H1 (cell line): ENCODE measurements around the gene TMEM209. TPM values are rescaled to one million over a fixed set of nuclear protein-coding genes. Genes with fewer than 3 reads are reported as not detected.
"Not testable (repeated sequence)": the region's sequence is repeated elsewhere in the genome, so short reads cannot be mapped to it uniquely, and the experiment has no call there.

ENCODE experiments used
- CTCF ChIA-PET: fragments of 300-600 bp; sonication (Branson Sonifier 250); formaldehyde crosslinking; loops from one replicate; lab custom pipeline; 2021; ENCODE audit not compliant: partially characterized antibody; lab: Charles Lee
- POLR2A ChIA-PET: fragments of 300-600 bp; sonication (Branson Sonifier 250); formaldehyde crosslinking; loops from one replicate; lab custom pipeline; 2021; ENCODE audit warnings: inconsistent platforms; ENCODE audit not compliant: partially characterized antibody; lab: Charles Lee
- DNase-seq, 2 experiments: peaks; one replicate each; pipeline versions ENCODE4 v3.0.0 to v3.0.0-alpha.2; 2010 to 2022; ENCODE audit warnings: low spot score in 2 of 2, low read depth in 1 of 2, mixed read lengths in 1 of 2
- FAIRE-seq: peaks from 2 replicates; lab custom pipeline; 2011; peaks lifted over from hg19 to GRCh38; lab: Jason Lieb, UNC
- H2AFZ ChIP-seq: 2 replicates; pipeline ENCODE4 v1.8.1; 2012; ENCODE audit warnings: low read length, inconsistent platforms
- H2AK5ac ChIP-seq: 2 replicates; pipeline ENCODE4 v1.6.1; 2013; ENCODE audit warnings: low read depth, low read length
- H2BK120ac ChIP-seq: replicated peaks from 2 replicates; pipeline ENCODE3; 2013; ENCODE audit warnings: low read depth, low read length, inconsistent platforms
- H2BK12ac ChIP-seq: 2 replicates; pipeline ENCODE4 v1.6.1; 2013; ENCODE audit warnings: low read depth, low read length
- H2BK15ac ChIP-seq: 2 replicates; pipeline ENCODE4 v1.6.1; 2013; ENCODE audit warnings: low read length
- H2BK20ac ChIP-seq: 2 replicates; pipeline ENCODE4 v1.6.1; 2013; ENCODE audit warnings: low read length
- H2BK5ac ChIP-seq: 2 replicates; pipeline ENCODE4 v1.6.1; 2013; ENCODE audit warnings: low read depth, low read length
- H3K14ac ChIP-seq: 2 replicates; pipeline ENCODE4 v1.6.1; 2013; ENCODE audit warnings: inconsistent platforms; ENCODE audit not compliant: insufficient read length
- H3K18ac ChIP-seq: 2 replicates; pipeline ENCODE4 v1.6.1; 2013; ENCODE audit warnings: low read length; ENCODE audit errors: extremely low read depth
- H3K23ac ChIP-seq: 2 replicates; pipeline ENCODE4 v1.6.1; 2013; ENCODE audit warnings: inconsistent platforms; ENCODE audit not compliant: insufficient read length
- H3K23me2 ChIP-seq: 2 replicates; pipeline ENCODE4 v1.6.1; 2013; ENCODE audit warnings: low read depth, low read length
- H3K27ac ChIP-seq: 2 replicates; pipeline ENCODE4 v1.6.1; 2011; ENCODE audit warnings: low read depth, low read length, inconsistent platforms
- H3K27me3 ChIP-seq, 4 experiments: replicated peaks in 1 of 4; 1 replicate in 1 of 4; 2 replicates in 3 of 4; pipeline versions ENCODE4 v1.6.1 to v1.8.1; 2011 to 2013; ENCODE audit warnings: low read length in 3 of 4, mild to moderate bottlenecking in 3 of 4, inconsistent platforms in 2 of 4, mixed read lengths in 2 of 4, moderate library complexity in 1 of 4; ENCODE audit not compliant: control insufficient read depth in 3 of 4, insufficient read depth in 3 of 4; ENCODE audit errors: extremely low read depth in 1 of 4
- H3K36me3 ChIP-seq, 4 experiments: 2 replicates each; pipeline versions ENCODE4 v1.6.1 to v1.8.1; 2011 to 2013; ENCODE audit warnings: mild to moderate bottlenecking in 4 of 4, low read length in 3 of 4, moderate library complexity in 2 of 4, control low read depth in 1 of 4, inconsistent platforms in 1 of 4; ENCODE audit not compliant: insufficient read depth in 4 of 4, control insufficient read depth in 2 of 4
- H3K4ac ChIP-seq: replicated peaks from 2 replicates; pipeline ENCODE3; 2013; ENCODE audit warnings: low read length, low read depth, mixed read lengths, inconsistent platforms; ENCODE audit not compliant: insufficient read length
- H3K4me1 ChIP-seq, 4 experiments: replicated peaks in 1 of 4; 1 replicate in 1 of 4; 2 replicates in 3 of 4; pipeline versions ENCODE4 v1.6.1 to v1.8.1; 2011 to 2013; ENCODE audit warnings: low read length in 3 of 4, inconsistent platforms in 2 of 4, mixed read lengths in 1 of 4; ENCODE audit not compliant: insufficient read depth in 4 of 4, control insufficient read depth in 3 of 4
- H3K4me2 ChIP-seq, 2 experiments: 2 replicates each; pipeline versions ENCODE4 v1.6.1 to v1.8.1; 2011 to 2013; ENCODE audit warnings: low read depth in 2 of 2, low read length in 2 of 2, control low read depth in 1 of 2, inconsistent platforms in 1 of 2, mild to moderate bottlenecking in 1 of 2; ENCODE audit not compliant: insufficient read depth in 1 of 2
- H3K4me3 ChIP-seq, 4 experiments: fragments of 200-600, 300-600 bp in 1 of 4; sonication (generic), shearing (Covaris generic), sonication (Bioruptor Twin) in 1 of 4; 2 replicates each; pipeline versions ENCODE4 v1.5.1 to v1.8.1; 2011 to 2016; ENCODE audit warnings: low read length in 4 of 4, low read depth in 3 of 4, control low read depth in 2 of 4, inconsistent platforms in 2 of 4, mild to moderate bottlenecking in 2 of 4, mixed read lengths in 1 of 4, moderate library complexity in 1 of 4; ENCODE audit not compliant: insufficient read depth in 2 of 4; ENCODE audit errors: extremely low read depth in 1 of 4
- H3K56ac ChIP-seq: replicated peaks from 2 replicates; pipeline ENCODE3; 2013; ENCODE audit warnings: low read depth, mild to moderate bottlenecking, mixed read lengths, low read length, inconsistent platforms; ENCODE audit not compliant: insufficient read length
- H3K79me1 ChIP-seq: 2 replicates; pipeline ENCODE4 v1.6.1; 2013; ENCODE audit warnings: low read depth, low read length, control low read depth
- H3K79me2 ChIP-seq, 2 experiments: 2 replicates each; pipeline versions ENCODE4 v1.6.1 to v1.8.1; 2012 to 2013; ENCODE audit warnings: low read length in 2 of 2, mild to moderate bottlenecking in 2 of 2, inconsistent platforms in 1 of 2; ENCODE audit not compliant: insufficient read depth in 2 of 2, control insufficient read depth in 1 of 2
- H3K9ac ChIP-seq, 4 experiments: replicated peaks in 1 of 4; 1 replicate in 1 of 4; 2 replicates in 3 of 4; pipeline versions ENCODE4 v1.6.1 to v1.8.1; 2011 to 2013; ENCODE audit warnings: low read depth in 3 of 4, low read length in 3 of 4, control low read depth in 2 of 4, mild to moderate bottlenecking in 2 of 4, moderate library complexity in 2 of 4, inconsistent platforms in 1 of 4; ENCODE audit errors: extremely low read depth in 1 of 4
- H3K9me3 ChIP-seq, 2 experiments: 2 replicates each; pipeline versions ENCODE4 v1.6.1 to v1.8.1; 2012 to 2013; ENCODE audit warnings: mild to moderate bottlenecking in 2 of 2, moderate library complexity in 2 of 2, control low read depth in 1 of 2, inconsistent platforms in 1 of 2, low read depth in 1 of 2, low read length in 1 of 2, mixed read lengths in 1 of 2; ENCODE audit not compliant: insufficient read depth in 2 of 2
- H4K20me1 ChIP-seq, 2 experiments: replicated peaks in 1 of 2; 2 replicates each; pipeline versions ENCODE3 to v1.8.1; 2011 to 2013; ENCODE audit warnings: inconsistent platforms in 2 of 2, low read length in 2 of 2, mild to moderate bottlenecking in 1 of 2; ENCODE audit not compliant: insufficient read depth in 2 of 2, control insufficient read depth in 1 of 2
- H4K5ac ChIP-seq: 2 replicates; pipeline ENCODE4 v1.6.1; 2013; ENCODE audit warnings: low read length, low read depth, mixed read lengths, inconsistent platforms; ENCODE audit not compliant: insufficient read length
- H4K8ac ChIP-seq: 2 replicates; pipeline ENCODE4 v1.8.0; 2013; ENCODE audit warnings: mild to moderate bottlenecking, moderate library complexity, low read length, inconsistent platforms; ENCODE audit not compliant: insufficient read depth; ENCODE audit errors: extremely low read depth
- H4K91ac ChIP-seq: replicated peaks from 2 replicates; pipeline ENCODE3; 2013; ENCODE audit warnings: low read length, mixed read lengths, inconsistent platforms; ENCODE audit not compliant: insufficient read length
- GABPA ChIP-seq: IDR thresholded peaks from 2 replicates; pipeline ENCODE4 v1.6.1; 2011; ENCODE audit warnings: mild to moderate bottlenecking, low read length, moderate library complexity, borderline replicate concordance; ENCODE audit not compliant: insufficient read depth
- JUND ChIP-seq: IDR thresholded peaks from 2 replicates; pipeline ENCODE4 v1.6.1; 2011; ENCODE audit warnings: mild to moderate bottlenecking, improper control_type of control experiment, low read length
- SP4 ChIP-seq: IDR thresholded peaks from 2 replicates; pipeline ENCODE4 v1.6.1; 2012; ENCODE audit warnings: low read length, inconsistent platforms
- SUZ12 ChIP-seq: fragments of 200-600 bp; sonication (generic); IDR thresholded peaks from 2 replicates; pipeline ENCODE4 v1.6.1; 2012; ENCODE audit warnings: mild to moderate bottlenecking, inconsistent platforms, low read length, moderate library complexity, mixed read lengths
- WGBS, 2 experiments: shearing (Covaris generic) in 1 of 2; methylation state at CpG; one replicate each; pipeline versions ENCODE4 v1.1.6 to v1.1.7; 2013 to 2015; ENCODE audit warnings: low lambda C conversion rate in 2 of 2, mixed read lengths in 2 of 2, inconsistent platforms in 1 of 2, low coverage in 1 of 2, missing lambda C conversion rate in 1 of 2; ENCODE audit not compliant: insufficient replicate concordance in 2 of 2, insufficient coverage in 1 of 2, insufficient read length in 1 of 2; ENCODE audit errors: extremely low coverage in 1 of 2, missing lambda C conversion rate in 1 of 2; 5-methylcytosine and 5-hydroxymethylcytosine counted together
- polyA plus RNA-seq, 7 experiments: library from polyadenylated mRNA; depleted of rRNA in 3 of 7; stranded (reverse) in 5 of 7; unstranded in 2 of 7; fragments of >200 nt in 5 of 7; fragments of 200-250 nt in 2 of 7; gene quantifications; 1 replicate in 5 of 7; 2 replicates in 1 of 7; 4 replicates in 1 of 7; pipeline versions ENCODE4 v1.2.1 to v1.2.3, GENCODE V29; 2011 to 2013; ENCODE audit warnings: missing spikeins in 2 of 7, mixed read lengths in 2 of 7
- total RNA-seq: library from RNA; stranded (reverse); fragmentation: NEBNext Ultra II Directional; extraction: Animal tissue kit (Norgen Biotek cat#: 25700); gene quantifications from 2 replicates; pipeline ENCODE4 v1.2.1, GENCODE V29; 2021

Gene TMEM209
- total and polyA plus RNA-seq, 2 of the 8 experiments (the other 6 are each of a cell fraction or from before 2014, with no cell fraction given): 28.5 to 30.5 TPM

- TF ChIP-seq JUND (no peak), GABPA (no peak), SUZ12 (no peak), SP4 (no peak)
Measured at GRCh38 chr7:130254555-130254954, 49.3 kb upstream of the TMEM209 start (continued).

DNA sequence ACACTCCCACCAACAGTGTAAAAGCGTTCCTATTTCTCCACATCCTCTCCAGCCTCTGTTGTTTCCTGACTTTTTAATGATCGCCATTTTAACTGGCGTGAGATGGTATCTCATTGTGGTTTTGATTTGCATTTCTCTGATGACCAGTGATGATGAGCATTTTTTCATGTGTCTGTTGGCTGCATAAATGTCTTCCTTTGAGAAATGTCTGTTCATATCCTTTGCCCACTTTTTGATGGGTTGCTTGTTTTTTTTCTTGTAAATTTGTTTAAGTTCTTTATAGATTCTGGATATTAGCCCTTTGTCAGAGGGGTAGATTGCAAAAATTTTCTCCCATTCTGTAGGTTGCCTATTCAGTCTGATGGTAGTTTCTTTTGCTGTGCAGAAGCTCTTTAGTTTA is 44.4 kb upstream of the TMEM209 start:
- H2BK5ac ChIP-seq, H3K4me3 ChIP-seq, H3K23ac ChIP-seq, H2BK20ac ChIP-seq, H3K79me2 ChIP-seq, H2AFZ ChIP-seq, FAIRE-seq, H2AK5ac ChIP-seq, H4K8ac ChIP-seq, H3K36me3 ChIP-seq, POLR2A ChIA-PET, H3K23me2 ChIP-seq, H3K79me1 ChIP-seq, DNase-seq, H3K56ac ChIP-seq, H3K4me2 ChIP-seq, H3K4me1 ChIP-seq, H2BK120ac ChIP-seq, H3K4ac ChIP-seq, H2BK12ac ChIP-seq, H2BK15ac ChIP-seq, H4K91ac ChIP-seq, H4K20me1 ChIP-seq, H3K14ac ChIP-seq, H3K27me3 ChIP-seq, H4K5ac ChIP-seq, H3K18ac ChIP-seq, H3K9me3 ChIP-seq, H3K27ac ChIP-seq, H3K9ac ChIP-seq: not testable (repeated sequence)
- 95% methylated on average over 3 of the region's 3 CpGs; no CpG with 5 or more reads in 1 of the 2 experiments for WGBS, 2 experiments
- CTCF ChIA-PET: interaction anchor here (0.6 to 1.0 kb wide), 3 partner anchors 27 to 446 kb away, joined by 3 read pairs; no protein-coding TSS in a partner anchor
